Activated CD4-positive, alpha-beta memory T cell treated with anti-CD3 and anti-CD28 coated beads for 36 hours (primary cell): Measurements from ENCODE around the gene TXNRD3. TPM values are rescaled to one million over a fixed set of nuclear protein-coding genes. Genes with fewer than 3 reads are reported as not detected.
"Not testable (repeated sequence)": the region's sequence is repeated elsewhere in the genome, so short reads cannot be mapped to it uniquely, and the experiment has no call there.

ENCODE experiments used
- CTCF ChIA-PET: fragments of 350-600 bp; sonication (Branson Sonifier 250); formaldehyde crosslinking; loops from one replicate; lab custom pipeline; 2021; ENCODE audit warnings: antibody characterized with exemption, inconsistent platforms; lab: Charles Lee
- POLR2A ChIA-PET: fragments of 350-600 bp; sonication (Branson Sonifier 250); formaldehyde crosslinking; loops from one replicate; lab custom pipeline; 2021; ENCODE audit warnings: antibody characterized with exemption; lab: Charles Lee
- DNase-seq: peaks from one replicate; pipeline ENCODE4 v3.0.0-alpha.2; 2020
- H3K27ac Mint-ChIP-seq: one replicate; pipeline ENCODE4 v1.8.0; 2021; ENCODE audit warnings: mixed read lengths
- H3K27me3 Mint-ChIP-seq: one replicate; pipeline ENCODE4 v1.8.0; 2021; ENCODE audit warnings: mixed read lengths
- H3K36me3 Mint-ChIP-seq: one replicate; pipeline ENCODE4 v1.8.0; 2021; ENCODE audit warnings: mixed read lengths
- H3K4me1 Mint-ChIP-seq: one replicate; pipeline ENCODE4 v1.8.0; 2021; ENCODE audit warnings: low read depth, mixed read lengths
- H3K4me3 Mint-ChIP-seq: one replicate; pipeline ENCODE4 v1.8.0; 2021; ENCODE audit warnings: mild to moderate bottlenecking, mixed read lengths
- H3K9me3 Mint-ChIP-seq: one replicate; pipeline ENCODE4 v1.8.0; 2021; ENCODE audit warnings: mixed read lengths
- intact Hi-C: fragments of 100-400 bp; cut with micrococcal nuclease; formaldehyde crosslinking; loops from one replicate; pipeline ENCODE4 v1.15.1; 2023
- total RNA-seq, 2 experiments: library from RNA; stranded (reverse); gene quantifications; one replicate each; pipeline ENCODE4 v1.2.3, GENCODE V29; 2021

Gene TXNRD3
- total RNA-seq, 2 experiments from 2014 or later: 1.3 to 2.0 TPM

GRCh38 chr3:126625735-126626134, 29.2 kb downstream of the TXNRD3 start:
- H3K9me3 Mint-ChIP-seq, POLR2A ChIA-PET, H3K27me3 Mint-ChIP-seq, H3K27ac Mint-ChIP-seq, intact Hi-C loops, DNase-seq, H3K36me3 Mint-ChIP-seq, H3K4me1 Mint-ChIP-seq, H3K4me3 Mint-ChIP-seq, CTCF ChIA-PET: not testable (repeated sequence)

- H3K4me1 Mint-ChIP-seq: no peaks in the 10 kb centered on the region
- H3K27ac Mint-ChIP-seq: no peak overlapping the region
- no peak overlapping the region for H3K4me3 Mint-ChIP-seq
- ChIA-PET POLR2A (no interaction called here), CTCF (no interaction called here)
- intact Hi-C loops: no loop called here
- H3K27me3 Mint-ChIP-seq: no peaks in the 10 kb centered on the region
- DNase-seq: no peak
- H3K9me3 Mint-ChIP-seq: no peaks in the 10 kb centered on the region
- no peaks in the 10 kb centered on the region for H3K36me3 Mint-ChIP-seq
Measured at GRCh38 chr3:126622694-126623093, 32.2 kb downstream of the TXNRD3 start.

GRCh38 chr3:126621627-126622345, 33.1 kb downstream of the TXNRD3 start:
- DNase-seq: no peak
- no peaks in the 10 kb centered on the region for H3K9me3 Mint-ChIP-seq
- no peaks in the 10 kb centered on the region for H3K36me3 Mint-ChIP-seq
- CTCF ChIA-PET: no interaction called here
- H3K27me3 Mint-ChIP-seq: no peaks in the 10 kb centered on the region
- no peak overlapping the region for H3K27ac Mint-ChIP-seq
- H3K4me3 Mint-ChIP-seq: no peak overlapping the region
- no peaks in the 10 kb centered on the region for H3K4me1 Mint-ChIP-seq
- intact Hi-C loops: no loop called here
- POLR2A ChIA-PET: no interaction called here

GRCh38 chr3:126621171-126621570, 33.8 kb downstream of the TXNRD3 start:
- no peaks in the 10 kb centered on the region for H3K27me3 Mint-ChIP-seq
- no peaks in the 10 kb centered on the region for H3K9me3 Mint-ChIP-seq
- no peak for DNase-seq
- intact Hi-C loops: no loop called here
- peaks cover 1% of the 10 kb centered on the region for H3K36me3 Mint-ChIP-seq
- POLR2A ChIA-PET: no interaction called here
- H3K27ac Mint-ChIP-seq: no peak overlapping the region
- CTCF ChIA-PET: no interaction called here
- no peaks in the 10 kb centered on the region for H3K4me1 Mint-ChIP-seq
- no peak overlapping the region for H3K4me3 Mint-ChIP-seq

DNA sequence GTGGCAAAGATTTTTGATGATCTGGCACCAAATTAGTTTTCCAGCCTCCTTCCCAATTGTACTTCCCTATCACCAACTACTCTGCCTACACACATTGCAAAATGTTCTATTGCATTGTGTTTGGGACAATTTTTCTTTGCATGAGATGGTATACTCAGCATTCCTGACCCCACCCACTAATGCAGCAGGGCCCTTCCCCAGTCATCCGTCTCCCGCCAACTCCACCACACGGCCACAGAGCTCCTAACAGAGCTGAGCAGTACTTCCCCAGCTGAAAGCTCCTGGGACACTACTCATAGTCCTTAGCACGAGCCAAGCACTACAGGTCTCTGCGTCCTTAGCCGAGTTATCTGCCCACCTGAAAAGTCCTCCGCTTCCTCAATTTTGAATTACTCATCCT, 34.2 kb downstream of the TXNRD3 start:
- ChIA-PET CTCF (no interaction called here), POLR2A (no interaction called here)
- no peak for DNase-seq
- no peak overlapping the region for H3K27ac Mint-ChIP-seq
- no peak overlapping the region for H3K4me3 Mint-ChIP-seq
- no peaks in the 10 kb centered on the region for H3K27me3 Mint-ChIP-seq
- H3K36me3 Mint-ChIP-seq: peaks cover 1% of the 10 kb centered on the region
- intact Hi-C loops: no loop called here
- no peaks in the 10 kb centered on the region for H3K4me1 Mint-ChIP-seq
- H3K9me3 Mint-ChIP-seq: no peaks in the 10 kb centered on the region

DNA sequence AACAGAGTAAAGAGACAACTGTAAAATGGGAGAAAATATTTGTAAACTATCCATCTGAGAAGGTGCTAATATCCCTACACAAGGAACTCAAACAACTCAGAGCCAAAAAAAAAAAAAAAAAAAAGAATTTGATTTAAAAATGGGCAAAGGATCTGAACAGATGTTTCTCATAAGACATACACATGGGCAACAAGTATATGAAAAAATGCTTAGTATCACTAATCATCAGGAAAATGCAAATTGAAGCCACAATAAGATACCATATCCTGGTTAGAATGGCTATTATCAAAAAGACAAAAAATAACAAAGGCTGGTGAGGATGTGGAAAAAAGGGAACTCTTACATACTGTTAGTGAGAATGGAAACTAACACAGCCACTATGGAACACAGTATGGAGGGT, 36.2 kb downstream of the TXNRD3 start:
- intact Hi-C loops: no loop called here
- POLR2A ChIA-PET: no interaction called here
- peaks cover 1% of the 10 kb centered on the region for H3K36me3 Mint-ChIP-seq

DNA sequence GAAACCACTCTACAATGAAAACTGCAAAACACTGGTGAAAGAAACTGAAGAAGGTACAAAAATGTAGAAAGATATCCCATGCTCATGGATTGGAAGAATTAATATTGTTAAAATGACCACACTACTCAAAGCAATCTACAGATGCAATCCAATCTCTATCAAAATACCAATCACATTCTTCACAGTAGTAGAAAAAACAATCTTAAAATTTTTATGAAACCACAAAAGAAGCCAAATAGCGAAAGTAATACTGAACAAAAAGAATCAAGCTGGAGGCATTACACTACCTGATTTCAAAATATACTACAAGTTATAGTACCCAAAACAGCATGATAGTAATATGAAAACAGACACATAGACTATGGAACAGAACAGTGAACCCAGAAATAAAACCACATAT, 36.9 kb downstream of the TXNRD3 start:
- peaks cover 1% of the 10 kb centered on the region for H3K36me3 Mint-ChIP-seq
- no peak overlapping the region for H3K4me3 Mint-ChIP-seq
- H3K27ac Mint-ChIP-seq: no peak overlapping the region
- ChIA-PET CTCF (interaction anchor here (0.8 kb wide), 1 partner anchor 11 kb away, joined by 3 read pairs; no protein-coding TSS in a partner anchor), POLR2A (no interaction called here)
- no peaks in the 10 kb centered on the region for H3K9me3 Mint-ChIP-seq
- DNase-seq: no peak
- intact Hi-C loops: no loop called here
- peaks cover 2% of the 10 kb centered on the region for H3K4me1 Mint-ChIP-seq
- no peaks in the 10 kb centered on the region for H3K27me3 Mint-ChIP-seq

More for the DNA sequence above, 36.2 kb downstream of the TXNRD3 start:
- no peak overlapping the region for H3K27ac Mint-ChIP-seq
- no peaks in the 10 kb centered on the region for H3K4me1 Mint-ChIP-seq
- H3K9me3 Mint-ChIP-seq: no peaks in the 10 kb centered on the region
- CTCF ChIA-PET: no interaction called here
- no peak for DNase-seq
- H3K4me3 Mint-ChIP-seq: no peak overlapping the region
- no peaks in the 10 kb centered on the region for H3K27me3 Mint-ChIP-seq

- ChIA-PET CTCF (interaction anchor here (0.8 kb wide), 1 partner anchor 10 kb away, joined by 3 read pairs; no protein-coding TSS in a partner anchor), POLR2A (no interaction called here)
- Mint-ChIP-seq H3K36me3 (peaks cover 1% of the 10 kb centered on the region), H3K27me3 (no peaks in the 10 kb centered on the region), H3K9me3 (no peaks in the 10 kb centered on the region), H3K27ac (no peak overlapping the region), H3K4me3 (no peak overlapping the region), H3K4me1 (peaks cover 2% of the 10 kb centered on the region)
- intact Hi-C loops: no loop called here
- DNase-seq: no peak
Measured at GRCh38 chr3:126617571-126617970, 37.4 kb downstream of the TXNRD3 start.

- CTCF ChIA-PET: no interaction called here
- intact Hi-C loops: no loop called here
- POLR2A ChIA-PET: no interaction called here
- no peaks in the 10 kb centered on the region for H3K27me3 Mint-ChIP-seq
- H3K36me3 Mint-ChIP-seq: peaks cover 1% of the 10 kb centered on the region
- DNase-seq: no peak
- H3K4me3 Mint-ChIP-seq: no peak overlapping the region
- H3K9me3 Mint-ChIP-seq: no peaks in the 10 kb centered on the region
- H3K27ac Mint-ChIP-seq: no peak overlapping the region
- H3K4me1 Mint-ChIP-seq: peaks cover 2% of the 10 kb centered on the region
Measured at GRCh38 chr3:126616931-126617330, 38.0 kb downstream of the TXNRD3 start.

DNA sequence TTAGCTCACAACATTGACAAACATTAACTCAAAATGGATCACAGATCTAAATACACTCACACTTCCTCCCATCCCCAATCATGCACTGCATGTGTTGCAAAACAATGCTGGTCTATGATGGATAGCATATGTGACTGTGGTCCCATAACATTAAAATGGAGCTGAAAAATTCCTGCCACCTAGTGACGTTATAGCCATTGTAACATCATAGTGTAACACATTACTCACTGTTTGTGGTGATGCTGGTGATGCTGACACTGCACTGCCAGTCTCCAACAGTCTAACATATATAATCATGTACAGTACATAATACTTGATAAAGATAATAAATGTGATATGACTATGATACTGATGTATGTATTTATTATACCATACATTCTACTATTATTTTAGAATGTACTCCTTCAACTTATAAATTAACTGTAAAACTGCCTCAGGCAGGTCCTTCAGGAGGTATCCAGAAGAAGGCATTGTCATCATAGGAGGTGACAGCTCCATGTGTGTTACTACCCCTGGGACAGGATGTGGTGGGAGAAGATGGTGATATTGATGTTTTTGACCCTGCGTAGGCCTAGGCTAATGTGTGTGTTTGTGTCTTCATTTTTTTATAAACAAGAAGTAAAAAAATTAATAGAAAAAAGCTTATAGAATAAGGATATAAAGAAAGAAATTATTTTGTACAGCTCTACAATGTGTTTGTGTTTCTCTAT, 41.3 kb downstream of the TXNRD3 start:
- POLR2A ChIA-PET: no interaction called here
- intact Hi-C loops: no loop called here
- Mint-ChIP-seq H3K4me3 (no peak overlapping the region), H3K27ac (no peak overlapping the region), H3K9me3 (no peaks in the 10 kb centered on the region), H3K27me3 (no peaks in the 10 kb centered on the region), H3K36me3 (peaks cover 1% of the 10 kb centered on the region), H3K4me1 (peaks cover 2% of the 10 kb centered on the region)
- no peak for DNase-seq
- CTCF ChIA-PET: interaction anchor here (2.0 kb wide), 1 partner anchor 91 kb away, joined by 5 read pairs; no protein-coding TSS in a partner anchor

DNA sequence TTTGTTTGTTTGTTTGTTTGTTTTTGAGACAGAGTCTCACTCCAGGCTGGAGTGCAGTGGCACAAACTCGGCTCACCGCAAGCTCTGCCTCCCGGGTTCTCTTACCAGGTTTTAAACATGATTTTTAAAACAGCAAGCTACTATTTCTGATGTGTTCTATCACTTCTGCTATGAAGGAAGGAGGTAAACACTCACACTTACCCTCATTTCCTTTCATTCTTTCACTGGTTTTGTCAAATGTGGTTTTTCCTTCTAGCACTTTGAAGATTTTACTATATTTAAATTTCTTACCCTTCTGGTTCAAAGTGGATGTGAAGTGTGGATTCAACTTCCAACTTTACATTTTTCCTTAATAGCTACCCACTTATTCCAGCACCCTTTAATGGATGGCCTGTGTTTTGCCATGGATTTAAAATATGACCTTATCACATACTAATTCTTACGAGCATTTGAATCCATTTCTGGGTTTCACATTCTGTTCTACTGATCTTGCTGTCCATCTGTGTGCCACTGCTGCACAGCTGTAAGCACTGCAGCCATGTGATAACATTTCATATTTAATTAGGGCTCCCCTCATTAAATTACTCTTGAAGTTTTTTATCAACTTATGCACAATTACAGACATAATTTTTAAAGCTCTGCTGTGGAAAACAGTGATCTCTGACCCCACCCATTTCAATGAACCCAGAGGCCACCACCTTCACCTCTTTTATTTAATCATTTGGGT, 42.3 kb downstream of the TXNRD3 start:
- Mint-ChIP-seq H3K27ac (no peak overlapping the region), H3K9me3 (no peaks in the 10 kb centered on the region), H3K4me3 (no peak overlapping the region), H3K4me1 (peaks cover 2% of the 10 kb centered on the region), H3K36me3 (peaks cover 1% of the 10 kb centered on the region), H3K27me3 (no peaks in the 10 kb centered on the region)
- intact Hi-C loops: no loop called here
- ChIA-PET POLR2A (no interaction called here), CTCF (interaction anchor here (2.0 kb wide), 1 partner anchor 90 kb away, joined by 5 read pairs; no protein-coding TSS in a partner anchor)
- DNase-seq: no peak

DNA sequence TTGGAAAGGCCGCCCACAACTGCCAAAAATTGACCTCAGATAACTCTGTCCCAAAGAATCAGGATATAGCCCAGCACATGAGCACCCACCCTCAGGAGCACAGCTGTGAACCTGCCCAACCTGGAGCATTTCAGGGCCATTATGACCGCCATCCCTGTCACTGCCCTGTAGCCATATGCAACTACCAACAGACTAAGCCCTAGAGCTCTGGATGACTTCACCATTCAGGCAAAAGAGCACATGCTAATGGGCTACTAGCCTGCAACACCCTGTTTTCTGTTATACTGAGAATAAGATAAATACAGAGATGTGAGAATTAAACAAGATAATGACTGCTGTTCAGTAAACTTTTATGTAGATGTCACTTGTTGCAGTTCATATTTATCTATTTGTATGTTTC, 45.0 kb downstream of the TXNRD3 start:
- POLR2A ChIA-PET: no interaction called here
- no peak overlapping the region for H3K4me3 Mint-ChIP-seq
- CTCF ChIA-PET: interaction anchor here (1.1 kb wide), 1 partner anchor 87 kb away, joined by 5 read pairs; no protein-coding TSS in a partner anchor
- no peaks in the 10 kb centered on the region for H3K36me3 Mint-ChIP-seq
- DNase-seq: no peak
- intact Hi-C loops: no loop called here
- H3K4me1 Mint-ChIP-seq: peaks cover 5% of the 10 kb centered on the region
- no peaks in the 10 kb centered on the region for H3K9me3 Mint-ChIP-seq
- H3K27me3 Mint-ChIP-seq: no peaks in the 10 kb centered on the region
- H3K27ac Mint-ChIP-seq: no peak overlapping the region
